GM19328 (cell line): ENCODE results near the gene BRSK2.
"Not testable (repeated sequence)": the region's sequence is repeated elsewhere in the genome, so short reads cannot be mapped to it uniquely, and the experiment has no call there.

Source experiments
- ATAC-seq: cut with Tn5 transposase; IDR thresholded peaks from one replicate; pipeline ENCODE4 v1.9.1; 2021; ENCODE audit warnings: mild to moderate bottlenecking, moderate library complexity; ENCODE audit not compliant: unreplicated experiment

The BRSK2 gene

GRCh38 chr11:1407668-1408067, 17.9 kb downstream of the BRSK2 start:
- no peak for ATAC-seq

- ATAC-seq, result no peak
Observed at GRCh38 chr11:1408346-1408745, 18.6 kb downstream of the BRSK2 start.

GRCh38 chr11:1409108-1409851, 19.5 kb downstream of the BRSK2 start:
- no peak for ATAC-seq

- ATAC-seq, result not testable (repeated sequence)
Observed at GRCh38 chr11:1409852-1410125, 20.1 kb downstream of the BRSK2 start.

GRCh38 chr11:1410366-1411291, 20.9 kb downstream of the BRSK2 start:
- ATAC-seq, result no peak

- ATAC-seq, result no peak
Observed at GRCh38 chr11:1411301-1411700, 21.6 kb downstream of the BRSK2 start.

- not testable (repeated sequence) for ATAC-seq
Observed at GRCh38 chr11:1411739-1412138, 22.0 kb downstream of the BRSK2 start.

GRCh38 chr11:1412377-1413095, 22.8 kb downstream of the BRSK2 start:
- ATAC-seq, result no peak

GRCh38 chr11:1414650-1415049, 24.9 kb downstream of the BRSK2 start:
- no peak for ATAC-seq

- no peak for ATAC-seq
Observed at GRCh38 chr11:1415631-1416030, 25.9 kb downstream of the BRSK2 start.

- ATAC-seq, result not testable (repeated sequence)
Observed at GRCh38 chr11:1418192-1418795, 28.6 kb downstream of the BRSK2 start.

- ATAC-seq, result no peak
Observed at GRCh38 chr11:1419811-1420210, 30.1 kb downstream of the BRSK2 start.

GRCh38 chr11:1421291-1421690, 31.6 kb downstream of the BRSK2 start:
- no peak for ATAC-seq

GRCh38 chr11:1422481-1422880, 32.7 kb downstream of the BRSK2 start:
- ATAC-seq, result no peak

- no peak for ATAC-seq
Observed at GRCh38 chr11:1422981-1423380, 33.2 kb downstream of the BRSK2 start.

- ATAC-seq, result not testable (repeated sequence)
Observed at GRCh38 chr11:1423406-1423805, 33.7 kb downstream of the BRSK2 start.

GRCh38 chr11:1425006-1425405, 35.3 kb downstream of the BRSK2 start:
- no peak for ATAC-seq

- no peak for ATAC-seq
Observed at GRCh38 chr11:1425439-1425838, 35.7 kb downstream of the BRSK2 start.

- ATAC-seq, result no peak
Observed at GRCh38 chr11:1428762-1429316, 39.1 kb downstream of the BRSK2 start.

GRCh38 chr11:1433568-1433967, 43.8 kb downstream of the BRSK2 start:
- no peak for ATAC-seq
